BE2C (cell line): ENCODE measurements around the gene HABP2.

Experiments
- DNase-seq: peaks from one replicate; pipeline ENCODE4 v3.0.0-alpha.2; 2020
- H3K27me3 ChIP-seq: fragments of 250-450 bp; sonication (Bioruptor Pico); 2 replicates; pipeline ENCODE4 v1.5.1; 2020; ENCODE audit warnings: mild to moderate bottlenecking
- H3K36me3 ChIP-seq: fragments of 250-450 bp; sonication (Bioruptor Pico); 2 replicates; pipeline ENCODE4 v1.5.1; 2020; ENCODE audit warnings: mild to moderate bottlenecking
- H3K4me1 ChIP-seq: fragments of 250-450 bp; sonication (Bioruptor Pico); 2 replicates; pipeline ENCODE4 v1.5.1; 2020
- H3K4me3 ChIP-seq: 2 replicates; pipeline ENCODE4 v1.5.1; 2011; ENCODE audit warnings: low read depth, low read length
- H3K9me3 ChIP-seq: fragments of 250-450 bp; sonication (Bioruptor Pico); 2 replicates; pipeline ENCODE4 v1.5.1; 2020
- TF ChIP-seq, protein P1 (sequence below): IDR thresholded peaks from 2 replicates; pipeline ENCODE4 v1.5.1; 2012; ENCODE audit warnings: mild to moderate bottlenecking, low read depth, low read length

The HABP2 gene

DNA sequence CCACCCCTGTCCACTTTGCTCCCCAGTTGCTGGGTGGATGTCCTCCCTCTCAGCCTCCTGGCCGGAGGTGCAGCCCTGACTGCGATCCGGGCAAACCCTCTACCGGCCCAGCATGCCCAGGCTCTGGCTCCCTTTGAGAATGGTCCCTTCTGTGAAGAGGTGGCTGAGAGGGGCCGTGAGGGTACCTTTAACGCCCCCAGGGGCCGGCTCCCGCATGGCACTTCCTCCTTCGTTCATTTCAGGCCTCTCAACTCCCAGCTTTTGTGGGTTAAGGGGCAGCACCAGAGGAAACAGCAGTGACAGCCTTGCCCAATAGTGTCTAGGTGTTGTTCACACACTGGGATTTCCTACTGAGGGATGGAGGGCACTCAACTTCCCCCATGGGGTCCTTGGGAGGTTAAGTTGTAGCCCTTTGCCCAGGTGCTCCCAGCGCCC, 33.2 kb upstream of the HABP2 start:
- no peaks in the 10 kb centered on the region for H3K27me3 ChIP-seq
- DNase-seq = no peak
- no peaks in the 10 kb centered on the region for H3K36me3 ChIP-seq
- peaks cover 3% of the 10 kb centered on the region; the same call in 1 of the 2 replicates for H3K4me1 ChIP-seq
- no peaks in the 10 kb centered on the region for H3K9me3 ChIP-seq
- H3K4me3 ChIP-seq = no peak overlapping the region
- TF ChIP-seq, protein P1, sequence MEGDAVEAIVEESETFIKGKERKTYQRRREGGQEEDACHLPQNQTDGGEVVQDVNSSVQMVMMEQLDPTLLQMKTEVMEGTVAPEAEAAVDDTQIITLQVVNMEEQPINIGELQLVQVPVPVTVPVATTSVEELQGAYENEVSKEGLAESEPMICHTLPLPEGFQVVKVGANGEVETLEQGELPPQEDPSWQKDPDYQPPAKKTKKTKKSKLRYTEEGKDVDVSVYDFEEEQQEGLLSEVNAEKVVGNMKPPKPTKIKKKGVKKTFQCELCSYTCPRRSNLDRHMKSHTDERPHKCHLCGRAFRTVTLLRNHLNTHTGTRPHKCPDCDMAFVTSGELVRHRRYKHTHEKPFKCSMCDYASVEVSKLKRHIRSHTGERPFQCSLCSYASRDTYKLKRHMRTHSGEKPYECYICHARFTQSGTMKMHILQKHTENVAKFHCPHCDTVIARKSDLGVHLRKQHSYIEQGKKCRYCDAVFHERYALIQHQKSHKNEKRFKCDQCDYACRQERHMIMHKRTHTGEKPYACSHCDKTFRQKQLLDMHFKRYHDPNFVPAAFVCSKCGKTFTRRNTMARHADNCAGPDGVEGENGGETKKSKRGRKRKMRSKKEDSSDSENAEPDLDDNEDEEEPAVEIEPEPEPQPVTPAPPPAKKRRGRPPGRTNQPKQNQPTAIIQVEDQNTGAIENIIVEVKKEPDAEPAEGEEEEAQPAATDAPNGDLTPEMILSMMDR = no peak

DNA sequence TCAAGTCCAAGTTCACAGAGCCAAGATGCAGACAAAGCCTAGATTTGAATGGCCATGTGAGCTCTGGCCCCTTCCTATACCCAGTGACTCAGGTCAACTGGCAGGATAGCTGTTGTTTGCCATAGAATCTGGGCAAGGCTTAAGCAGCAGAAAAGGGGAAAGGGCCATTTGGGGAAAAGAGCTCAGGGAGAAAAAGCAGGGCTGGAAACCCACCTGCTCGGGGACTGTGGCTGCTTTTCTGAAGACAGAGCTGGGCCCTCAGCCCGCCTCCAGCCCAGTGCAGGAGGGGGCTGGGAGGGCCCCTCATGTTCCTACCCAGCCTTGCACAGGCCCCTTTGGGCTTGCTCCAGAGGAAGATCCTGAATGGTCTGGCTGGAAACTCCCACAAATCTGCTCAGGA, 32.6 kb upstream of the HABP2 start:
- Histone ChIP-seq H3K9me3 (no peaks in the 10 kb centered on the region), H3K4me1 (peaks cover 3% of the 10 kb centered on the region; the same call in 1 of the 2 replicates), H3K4me3 (no peak overlapping the region), H3K27me3 (no peaks in the 10 kb centered on the region), H3K36me3 (no peaks in the 10 kb centered on the region)
- TF ChIP-seq, protein P1 = no peak
- no peak for DNase-seq

DNA sequence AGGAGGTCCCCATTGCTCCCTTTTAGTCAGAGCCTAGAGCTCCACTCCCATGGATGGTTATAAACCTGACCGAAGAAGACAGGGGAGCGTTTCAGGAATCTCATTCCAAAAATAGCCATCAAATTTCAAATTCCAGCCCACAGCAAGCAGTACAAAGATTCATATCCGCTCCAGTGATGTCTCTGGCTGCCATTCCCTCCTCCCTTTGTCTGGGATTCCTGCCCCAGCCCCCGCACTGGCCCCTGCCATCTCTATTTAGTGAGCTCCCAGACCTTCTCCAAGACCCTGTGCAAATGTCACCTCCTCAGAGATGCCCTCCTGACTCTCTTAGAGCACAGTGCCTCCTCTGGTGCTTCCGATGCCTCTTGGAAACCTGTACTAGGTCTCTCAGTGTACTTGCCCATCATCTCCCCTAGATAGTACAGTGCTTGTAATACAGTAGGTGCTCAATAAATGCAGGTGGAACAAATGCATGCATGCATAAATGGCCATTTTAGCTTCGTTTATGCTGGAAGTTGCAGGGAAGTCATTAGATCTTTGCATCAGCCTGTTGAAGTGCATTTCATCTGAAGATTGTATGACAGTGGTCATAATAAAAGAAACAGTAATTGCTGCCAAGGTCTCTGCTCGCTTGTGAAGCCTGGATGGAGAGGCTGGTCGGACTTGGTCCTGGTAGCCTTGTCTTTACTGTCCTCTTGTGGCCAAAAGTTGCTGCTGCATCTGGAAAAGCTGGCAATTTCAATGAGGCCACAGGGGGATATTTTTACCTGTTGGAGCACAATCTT, 32.0 kb upstream of the HABP2 start:
- no peak overlapping the region for H3K4me3 ChIP-seq
- no peaks in the 10 kb centered on the region for H3K27me3 ChIP-seq
- TF ChIP-seq, protein P1 = peak; percentile 99
- H3K9me3 ChIP-seq = no peaks in the 10 kb centered on the region
- peaks cover 3% of the 10 kb centered on the region; the same call in 1 of the 2 replicates for H3K4me1 ChIP-seq
- no peaks in the 10 kb centered on the region for H3K36me3 ChIP-seq
- DNase-seq = peak; percentile 73

DNA sequence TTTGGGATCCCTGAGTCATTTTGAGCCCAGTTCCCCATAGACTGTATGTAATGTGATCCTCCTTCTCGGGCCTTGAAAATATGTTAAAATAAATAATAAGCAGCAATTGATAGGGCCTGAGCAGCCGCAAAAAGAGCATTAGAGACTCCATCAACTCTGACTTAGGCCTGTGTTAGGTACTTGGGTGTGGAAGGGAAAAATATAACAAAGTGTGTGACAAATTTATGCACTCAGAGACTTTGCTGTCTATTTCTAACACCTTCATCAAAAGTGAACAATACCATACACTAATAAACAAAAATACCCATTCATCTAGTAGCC, 31.4 kb upstream of the HABP2 start:
- H3K4me3 ChIP-seq = no peak overlapping the region
- H3K36me3 ChIP-seq = no peaks in the 10 kb centered on the region
- TF ChIP-seq, protein P1 = no peak
- H3K27me3 ChIP-seq = no peaks in the 10 kb centered on the region
- peaks cover 3% of the 10 kb centered on the region; the same call in 1 of the 2 replicates for H3K4me1 ChIP-seq
- DNase-seq = no peak
- H3K9me3 ChIP-seq = no peaks in the 10 kb centered on the region

DNA sequence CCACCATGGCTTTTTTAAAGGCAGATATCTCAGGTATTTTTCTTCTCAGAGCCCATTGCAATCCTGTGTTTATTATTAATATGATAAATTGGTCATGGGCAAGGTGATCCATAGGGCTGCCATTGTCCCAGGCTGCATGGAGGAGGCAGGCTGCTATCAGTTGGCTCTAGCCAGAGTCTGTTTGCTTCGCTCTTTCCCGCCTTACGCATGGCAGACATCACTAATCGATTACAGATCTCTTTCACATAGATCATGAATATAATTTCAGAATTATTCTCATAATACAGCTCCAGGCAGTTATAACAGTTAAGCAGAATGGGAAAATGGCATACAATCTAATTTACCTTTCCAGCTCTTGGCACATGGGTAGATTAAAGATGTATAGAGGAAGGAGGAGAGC, 30.4 kb upstream of the HABP2 start:
- H3K4me3 ChIP-seq = no peak overlapping the region
- no peak for DNase-seq
- TF ChIP-seq, protein P1 = no peak
- H3K9me3 ChIP-seq = no peaks in the 10 kb centered on the region
- H3K36me3 ChIP-seq = no peaks in the 10 kb centered on the region
- peaks cover 3% of the 10 kb centered on the region; the same call in 1 of the 2 replicates for H3K4me1 ChIP-seq
- no peaks in the 10 kb centered on the region for H3K27me3 ChIP-seq

DNA sequence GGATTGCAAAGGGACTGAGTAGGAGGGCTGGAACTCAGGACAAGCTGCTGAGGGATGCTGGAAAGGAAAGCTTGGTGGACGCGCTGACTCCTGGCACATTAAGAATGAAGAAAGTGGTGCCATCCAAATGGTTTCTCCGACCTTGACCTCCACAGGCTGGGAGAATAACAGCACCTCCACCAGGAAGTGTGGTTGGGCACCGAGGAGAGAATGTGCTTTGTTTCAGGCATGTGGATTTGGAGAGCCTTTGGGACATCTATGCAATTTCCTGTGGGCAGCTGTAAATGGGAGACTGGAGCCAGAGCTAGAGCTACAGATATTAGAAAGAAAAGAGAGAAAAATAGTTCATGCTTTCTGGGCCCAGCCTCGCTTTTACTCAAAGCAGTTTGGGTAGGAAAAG, 29.8 kb upstream of the HABP2 start:
- no peak overlapping the region for H3K4me3 ChIP-seq
- TF ChIP-seq, protein P1 = no peak
- no peaks in the 10 kb centered on the region for H3K9me3 ChIP-seq
- no peak for DNase-seq
- peaks cover 3% of the 10 kb centered on the region; the same call in 1 of the 2 replicates for H3K4me1 ChIP-seq
- H3K27me3 ChIP-seq = no peaks in the 10 kb centered on the region
- no peaks in the 10 kb centered on the region for H3K36me3 ChIP-seq
